Ecto neural progenitor cell (in vitro differentiated cells): Measurements from ENCODE around the gene SRSF7.
"Not testable (repeated sequence)": the region's sequence is repeated elsewhere in the genome, so short reads cannot be mapped to it uniquely, and the experiment has no call there.

ENCODE experiments used
- DNase-seq: peaks from one replicate; pipeline ENCODE4 v3.0.0-alpha.2; 2018; ENCODE audit warnings: low spot score

Gene SRSF7

DNA sequence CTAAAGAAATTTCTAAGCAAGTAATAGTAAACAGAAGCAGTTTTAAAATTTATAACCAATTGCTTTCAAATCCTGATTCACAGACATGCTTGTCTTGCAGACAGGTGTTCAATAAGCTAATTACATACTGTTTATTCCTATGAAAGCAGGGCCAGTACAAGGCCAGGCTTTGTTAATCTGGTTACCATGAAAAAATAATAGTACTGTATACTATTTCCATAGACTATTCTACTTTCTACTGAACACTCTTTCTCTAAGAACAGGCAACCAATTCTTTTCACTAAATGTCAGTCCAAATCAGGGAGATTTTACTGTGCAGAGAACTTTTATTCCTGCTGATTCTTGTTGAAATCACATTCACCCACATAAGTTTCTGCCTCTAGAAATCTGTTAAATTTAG, 2.9 kb upstream of the SRSF7 start:
- DNase-seq: no peak

DNA sequence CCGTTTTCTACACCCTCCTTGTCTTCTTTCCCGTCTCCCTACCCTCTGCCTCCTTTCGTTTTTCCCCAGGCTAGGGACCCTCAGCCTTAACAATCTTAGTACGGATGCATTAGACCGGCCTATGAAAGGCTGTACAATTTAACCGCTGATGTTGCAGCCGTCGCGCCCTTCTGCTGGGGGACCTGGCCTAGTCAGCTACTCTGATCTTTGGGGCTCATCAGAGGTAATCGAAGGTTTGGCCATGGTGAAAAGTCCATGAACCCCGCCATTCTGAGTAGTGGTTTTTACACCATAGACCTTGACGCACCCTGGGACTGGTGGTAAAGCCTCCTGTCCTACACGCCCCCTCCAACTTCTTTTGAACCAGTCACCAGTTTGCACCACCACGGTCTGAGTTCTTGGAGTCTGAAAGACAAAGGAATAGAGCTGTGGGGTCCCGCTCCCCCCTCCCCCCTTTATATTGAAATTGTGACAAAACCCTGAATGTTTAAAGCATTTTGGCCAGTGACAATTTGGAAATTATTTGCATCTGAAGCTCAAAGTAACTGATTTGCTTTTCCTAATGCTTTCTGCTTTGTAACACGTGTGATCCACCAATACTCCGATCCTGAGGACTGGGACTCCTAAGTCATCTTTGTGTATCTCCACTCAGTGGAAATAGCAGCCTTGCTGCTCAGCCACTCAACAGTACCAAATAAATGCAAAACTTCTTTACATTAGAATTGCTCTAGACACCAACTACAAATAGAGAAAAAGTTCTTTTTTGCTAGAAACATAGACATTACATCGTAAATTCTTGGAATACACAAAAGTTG, 642 bp upstream of the SRSF7 start:
- no peak for DNase-seq

DNA sequence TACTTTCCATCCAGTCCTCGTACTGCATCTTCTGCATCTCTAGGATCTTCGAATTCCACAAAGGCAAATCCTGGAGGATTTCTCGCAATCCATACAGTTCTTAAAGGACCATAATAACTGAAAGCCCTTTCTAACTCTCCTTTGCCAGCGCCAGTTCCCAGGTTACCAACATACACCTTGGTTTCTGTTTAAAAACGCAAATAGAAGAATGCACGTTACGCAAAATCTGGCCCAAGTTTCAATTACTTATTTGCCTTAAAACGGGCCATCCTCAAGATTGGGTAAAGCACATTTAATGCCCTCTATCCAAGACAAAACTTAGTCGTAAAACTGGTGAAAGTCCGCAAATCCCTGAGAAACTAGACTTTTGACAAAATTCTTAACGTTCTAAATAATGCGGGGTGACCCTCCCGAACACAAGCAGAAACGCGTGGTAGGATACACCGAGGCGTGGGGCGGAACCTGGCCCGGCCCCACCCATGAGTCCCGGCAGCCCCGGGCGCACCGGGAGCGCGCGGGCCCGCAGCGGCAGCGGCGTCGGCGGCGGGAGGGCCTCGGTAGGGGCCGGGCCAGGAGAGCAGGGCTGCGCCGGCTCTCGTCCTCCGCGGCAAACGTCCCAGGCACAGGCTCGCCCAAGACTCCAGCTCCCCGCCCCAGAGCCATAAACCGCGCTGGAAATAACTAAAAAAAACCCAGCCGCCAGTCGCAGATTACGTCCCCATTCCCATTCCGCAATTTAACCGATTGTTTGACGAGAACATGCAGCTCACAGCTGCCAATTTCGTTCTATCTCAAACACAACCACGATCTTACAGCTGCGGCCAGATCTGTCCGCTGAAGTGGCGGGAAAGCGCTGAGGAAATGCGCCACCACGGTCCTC, 910 bp downstream of the SRSF7 start:
- DNase-seq: no peak

DNA sequence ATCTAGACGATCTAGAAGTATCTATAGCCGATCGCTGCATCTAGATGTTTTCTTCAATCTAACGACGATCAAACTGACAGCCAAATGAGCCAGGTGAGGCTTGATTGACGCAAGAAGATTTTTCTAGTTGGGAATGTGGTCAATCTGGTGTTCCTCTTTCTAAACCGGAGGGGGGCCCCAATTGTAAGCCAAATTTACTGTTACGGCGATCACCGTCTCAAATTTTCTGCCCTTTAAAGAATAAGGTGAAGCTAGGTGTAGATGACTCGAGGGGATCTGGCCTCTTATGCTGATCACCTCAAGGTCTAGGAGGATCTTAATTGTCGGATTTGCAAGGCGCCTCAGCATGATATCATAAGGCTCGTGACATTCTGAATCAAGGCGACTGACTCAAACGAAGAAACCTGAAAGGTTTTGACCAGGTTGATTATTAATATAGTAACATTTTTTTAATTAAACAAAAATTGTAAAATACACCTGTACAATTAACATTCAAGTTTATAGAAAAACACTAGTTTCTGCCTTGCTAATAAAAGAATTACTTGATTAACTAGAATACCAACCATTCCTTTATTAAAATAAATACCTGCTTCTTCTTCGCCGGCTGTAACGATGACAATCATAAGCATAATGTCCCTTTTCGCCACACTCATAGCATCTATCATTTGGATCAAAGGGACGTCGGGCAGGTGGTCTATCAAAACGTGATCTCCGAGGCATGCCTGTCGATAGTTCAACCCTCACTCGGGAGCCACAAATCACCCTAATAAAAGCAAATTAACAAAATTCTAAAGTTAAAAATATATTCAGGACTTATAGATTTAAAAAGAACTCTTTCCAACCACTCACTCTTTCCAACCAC, 2.0 kb downstream of the SRSF7 start:
- DNase-seq: no peak

DNA sequence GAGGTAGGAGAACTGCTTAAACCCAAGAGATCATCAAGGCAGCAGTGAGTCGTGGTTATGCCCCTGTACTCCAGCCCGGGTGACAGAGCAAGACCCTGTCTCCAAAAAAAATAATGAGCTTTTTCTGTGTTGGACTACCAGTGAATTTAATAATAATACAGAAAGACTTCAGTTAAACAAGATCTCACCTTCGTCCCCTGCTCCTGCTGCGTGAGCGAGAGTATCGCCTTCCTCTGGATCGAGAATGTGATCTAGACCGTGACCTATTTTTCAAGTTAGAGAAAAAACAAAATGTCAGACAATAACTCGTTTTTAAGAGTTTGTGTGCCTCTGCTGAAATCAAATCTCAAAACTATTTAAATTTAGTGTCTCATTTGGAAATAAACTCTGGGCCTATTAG, 2.8 kb downstream of the SRSF7 start:
- no peak for DNase-seq

DNA sequence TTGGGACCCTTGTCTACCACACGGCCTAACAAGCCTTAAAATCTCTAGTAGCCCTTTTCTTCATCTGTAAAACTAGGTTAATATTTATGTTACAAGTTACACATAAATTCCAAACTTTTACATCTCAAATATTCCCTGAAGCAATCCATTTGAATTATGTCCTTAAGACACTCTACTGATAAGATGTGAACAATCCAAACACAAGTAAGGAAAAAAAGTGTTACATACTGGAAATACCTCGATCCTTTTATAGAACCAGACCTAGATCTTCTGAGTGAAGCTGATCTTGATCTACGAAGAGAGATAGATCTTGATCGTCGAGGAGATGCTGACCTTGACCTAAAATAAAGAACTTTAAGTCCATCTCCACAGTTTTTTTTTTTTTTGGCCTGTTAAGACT, 3.3 kb downstream of the SRSF7 start:
- DNase-seq: no peak

DNA sequence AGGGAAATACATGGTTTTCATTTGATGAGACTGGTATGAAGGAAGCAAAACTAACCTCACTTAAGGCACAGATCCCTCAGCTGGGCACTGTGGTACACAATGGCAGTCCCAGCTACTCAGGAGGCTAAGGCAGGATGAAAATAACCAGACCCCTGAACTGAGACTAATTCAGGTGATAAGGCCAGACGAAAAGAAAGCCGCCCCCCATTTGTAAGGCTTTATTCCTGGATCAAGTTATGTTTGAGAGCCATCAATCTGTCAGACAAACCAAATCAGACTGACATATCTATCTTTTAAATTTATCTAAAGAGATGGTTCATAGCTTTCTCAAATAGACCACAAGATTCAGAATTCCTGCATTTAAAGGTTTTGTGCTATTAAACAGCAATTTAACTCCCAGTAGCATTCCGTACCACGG, 4.1 kb downstream of the SRSF7 start:
- DNase-seq: no peak

DNA sequence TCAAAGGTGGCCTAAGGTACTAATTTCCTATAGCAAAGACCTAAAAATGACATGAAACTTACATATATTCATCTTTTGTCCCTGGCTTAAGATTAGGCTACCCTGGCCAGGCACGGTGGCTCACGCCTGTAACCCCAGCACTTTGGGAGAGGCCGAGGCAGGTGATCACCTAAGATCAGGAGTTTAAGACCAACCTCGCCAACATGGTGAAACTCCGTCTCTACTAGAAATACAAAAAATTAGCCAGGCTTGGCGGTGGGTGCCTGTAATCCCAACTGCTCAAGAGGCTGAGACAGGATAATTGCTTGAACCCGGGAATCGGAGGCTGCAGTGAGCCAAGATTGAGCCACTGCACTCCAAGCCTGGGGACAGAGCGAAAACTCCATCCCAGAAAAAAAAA, 5.9 kb downstream of the SRSF7 start:
- no peak for DNase-seq

DNA sequence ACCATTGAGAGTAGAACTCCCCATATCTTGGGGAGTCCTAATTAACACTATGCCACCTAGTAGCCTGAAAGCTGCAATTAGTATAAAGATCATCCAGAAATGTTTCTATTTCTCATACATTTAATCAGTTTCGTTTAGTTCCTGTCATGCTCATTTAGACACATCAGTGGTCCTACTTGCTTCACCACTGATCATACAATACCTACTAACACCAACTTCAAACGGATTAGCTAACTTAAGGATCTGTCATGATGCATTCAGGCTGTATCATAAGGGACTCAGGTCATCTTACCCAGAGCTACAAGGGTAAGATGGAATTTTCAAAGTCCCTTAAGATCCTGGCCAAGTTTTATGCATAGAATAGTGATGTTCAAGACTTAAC, 6.8 kb downstream of the SRSF7 start:
- DNase-seq: no peak

DNA sequence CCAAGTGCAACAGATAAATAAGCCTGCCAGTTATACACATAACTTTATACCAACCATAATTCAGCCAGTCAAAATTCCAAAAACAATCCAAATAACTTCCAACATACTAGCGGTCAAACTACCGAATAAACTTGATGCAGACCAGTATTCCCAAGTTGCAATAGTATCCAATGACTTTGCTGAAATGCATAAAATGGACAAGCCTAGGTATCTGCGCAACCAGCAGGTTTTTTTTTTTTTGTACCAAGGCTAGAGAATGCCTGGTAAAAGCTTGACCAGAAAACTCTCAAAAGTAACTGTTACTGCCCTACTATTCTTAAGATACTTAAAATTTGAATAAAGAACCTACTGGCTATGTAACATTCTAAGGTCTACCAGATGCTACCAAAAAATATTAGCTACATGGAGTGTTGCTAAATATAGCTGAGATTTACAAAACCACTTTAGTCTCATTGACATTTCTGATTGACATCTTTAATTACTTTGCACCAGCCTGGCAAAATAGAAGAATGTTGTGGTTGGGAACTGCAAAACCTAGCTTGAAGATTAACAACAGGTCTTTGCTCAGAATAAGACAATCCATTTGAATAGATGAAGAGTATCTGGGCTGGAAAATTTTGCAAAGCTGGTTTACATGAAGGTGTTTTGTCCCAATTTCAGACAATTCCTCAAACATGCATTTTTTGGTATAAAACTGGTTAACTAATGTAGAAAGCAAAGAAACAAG, 7.3 kb downstream of the SRSF7 start:
- no peak for DNase-seq

DNA sequence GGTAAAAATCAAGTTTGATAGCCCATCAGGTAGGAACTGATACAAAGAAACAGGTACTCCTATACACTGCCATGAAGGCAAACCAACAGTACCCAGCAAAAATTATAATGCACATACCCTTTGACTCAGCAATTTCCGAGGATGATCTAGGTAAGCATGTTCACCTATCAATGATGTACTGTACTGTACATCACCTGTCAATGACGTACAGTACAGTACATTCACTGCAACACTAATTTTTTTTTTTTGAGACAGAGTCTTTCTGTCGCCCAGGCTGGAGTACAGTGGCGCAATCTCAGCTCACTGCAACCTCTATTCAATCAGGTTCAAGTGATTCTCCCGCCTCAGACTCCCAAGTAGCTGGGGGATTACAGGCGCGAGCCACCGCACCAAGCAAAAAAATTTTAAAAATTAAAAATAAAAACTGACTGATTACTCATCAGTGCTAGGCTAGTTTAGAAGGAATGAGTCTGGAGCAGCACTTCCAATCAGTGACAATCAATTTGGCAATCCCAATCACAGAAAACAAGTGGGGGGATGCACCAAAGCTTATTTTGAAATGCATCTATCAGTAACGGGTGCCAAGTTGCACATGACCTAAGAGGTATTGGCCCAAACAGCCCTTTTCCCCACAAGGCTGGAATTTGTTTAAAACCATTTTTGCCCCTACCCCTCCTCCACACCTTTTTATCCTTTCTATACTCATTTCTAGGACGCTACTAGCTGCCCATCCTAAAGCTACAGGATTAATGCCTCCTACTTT, 8.2 kb downstream of the SRSF7 start:
- DNase-seq: no peak

DNA sequence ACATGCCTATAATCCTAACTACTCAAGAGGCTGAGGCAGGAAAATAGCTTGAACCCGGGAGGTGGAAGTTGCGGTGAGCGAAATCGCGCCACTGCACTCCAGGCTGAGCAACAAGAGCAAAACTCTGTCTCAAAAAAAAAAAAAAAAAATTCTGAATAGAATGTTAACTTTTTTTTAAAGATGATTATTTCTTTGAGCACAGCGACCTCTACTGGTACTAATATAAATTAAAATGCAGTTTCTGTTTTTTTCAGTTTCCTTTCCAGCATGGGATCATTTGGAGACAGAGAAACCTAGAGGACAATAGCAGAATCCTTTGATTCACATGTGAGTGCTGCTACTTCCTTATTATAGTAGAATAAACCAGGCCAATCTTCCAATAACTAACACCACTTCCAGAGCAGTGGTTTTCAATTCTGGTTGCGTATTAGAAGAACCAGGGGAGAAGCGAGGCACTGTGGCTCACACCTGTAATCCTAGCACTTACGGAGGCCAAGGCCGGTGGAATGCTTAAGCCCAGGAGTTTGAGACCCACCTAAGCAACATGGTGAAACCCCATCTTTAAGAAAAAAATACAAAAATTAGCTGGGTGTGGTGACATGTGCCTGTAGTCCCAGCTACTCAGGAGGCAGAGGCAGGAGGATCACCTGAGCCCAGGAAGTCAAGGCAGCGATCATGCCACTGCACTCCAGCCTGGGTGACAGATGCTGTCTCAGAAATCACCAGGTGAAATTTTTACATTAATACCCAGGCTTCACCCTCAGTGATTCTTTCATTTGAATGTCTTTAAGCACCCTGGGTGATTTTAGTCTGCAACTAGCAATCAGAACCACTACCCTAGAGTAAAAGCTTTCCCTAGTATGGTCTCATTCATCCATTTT, 10.1 kb downstream of the SRSF7 start:
- no peak for DNase-seq

DNA sequence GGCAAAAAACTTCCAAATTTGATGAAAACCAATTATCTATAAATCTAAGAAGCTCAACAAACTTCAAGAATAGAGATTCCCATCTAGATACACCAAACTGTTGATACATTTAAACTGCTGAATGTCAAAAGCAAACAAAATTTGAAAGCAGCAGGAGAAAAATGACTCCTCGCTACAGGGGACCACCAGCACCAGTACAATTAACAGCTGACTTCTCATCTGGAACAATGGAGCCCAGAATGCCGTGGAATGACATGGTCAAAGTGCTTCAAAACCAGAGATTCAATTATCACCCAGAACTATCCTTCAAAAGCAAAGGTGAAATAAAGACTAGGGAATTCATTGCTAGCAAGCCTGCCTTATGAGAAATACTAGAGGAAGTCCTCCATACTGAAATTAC, 11.6 kb downstream of the SRSF7 start:
- DNase-seq: no peak

DNA sequence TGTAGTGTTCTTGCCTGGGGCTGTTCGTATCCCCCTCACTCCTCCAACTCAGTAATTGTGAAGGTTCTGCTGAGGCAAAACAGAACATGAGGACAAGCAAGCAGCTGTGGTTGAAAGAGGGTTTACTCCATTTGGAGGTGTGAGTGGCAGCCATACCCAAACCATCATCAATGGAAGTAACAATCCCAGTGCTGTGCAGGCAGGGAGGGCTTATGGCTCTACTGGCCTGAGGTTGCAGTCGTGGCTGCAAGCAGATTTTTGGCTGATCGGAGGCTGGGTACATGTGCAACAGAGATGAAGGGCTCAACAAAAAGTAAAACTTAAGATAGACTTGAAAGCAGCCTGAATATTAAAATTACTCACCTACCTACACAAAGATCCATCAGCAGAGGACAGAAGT, 13.2 kb downstream of the SRSF7 start:
- no peak for DNase-seq

DNA sequence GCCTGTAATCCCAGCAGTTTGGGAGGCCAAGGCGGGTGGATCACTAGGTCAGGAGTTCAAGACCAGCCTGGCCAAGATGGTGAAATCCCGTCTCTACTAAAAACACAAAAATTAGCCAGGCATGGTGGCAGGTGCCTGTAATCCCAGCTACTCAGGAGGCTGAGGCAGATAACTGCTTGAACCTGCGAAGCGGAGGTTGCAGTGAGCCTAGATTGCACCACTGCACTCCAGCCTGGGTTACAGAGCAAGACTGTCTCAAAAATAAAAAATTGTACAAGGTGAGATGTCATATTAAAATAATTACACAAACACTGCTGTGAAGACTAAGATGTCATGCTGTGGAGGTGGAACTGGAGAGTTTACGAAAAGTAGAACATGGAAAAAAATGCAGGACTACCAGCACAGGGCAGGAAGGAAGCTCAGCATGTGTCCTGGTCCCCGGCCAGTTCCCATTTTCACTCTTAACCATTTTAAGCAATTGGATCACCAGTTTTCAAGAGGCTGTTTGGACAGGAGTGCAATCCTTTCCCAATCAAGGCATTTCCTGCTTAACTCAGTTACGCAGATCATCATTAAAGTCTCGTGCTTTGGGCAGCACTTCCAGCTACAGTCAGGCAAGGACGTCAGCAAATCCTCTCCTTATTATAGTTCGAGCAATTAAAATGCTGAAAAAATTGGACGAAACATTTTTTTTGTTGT, 14.0 kb downstream of the SRSF7 start:
- not testable (repeated sequence) for DNase-seq

DNA sequence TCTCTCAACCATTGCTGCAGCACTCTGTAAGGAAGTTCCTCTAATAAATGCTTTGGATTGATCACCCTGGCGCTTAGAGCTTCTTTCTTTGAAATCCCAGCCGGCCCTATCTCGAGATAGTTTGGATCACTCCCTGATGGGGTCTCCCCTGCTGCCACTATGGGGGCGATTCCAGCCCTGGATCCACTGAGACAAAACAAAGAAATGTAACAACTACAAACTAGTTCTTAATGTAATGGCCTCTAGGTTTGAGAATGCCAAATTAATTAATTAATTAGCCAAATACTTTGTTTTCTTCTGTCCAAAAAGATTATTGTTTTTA, 15.2 kb downstream of the SRSF7 start:
- DNase-seq: no peak

DNA sequence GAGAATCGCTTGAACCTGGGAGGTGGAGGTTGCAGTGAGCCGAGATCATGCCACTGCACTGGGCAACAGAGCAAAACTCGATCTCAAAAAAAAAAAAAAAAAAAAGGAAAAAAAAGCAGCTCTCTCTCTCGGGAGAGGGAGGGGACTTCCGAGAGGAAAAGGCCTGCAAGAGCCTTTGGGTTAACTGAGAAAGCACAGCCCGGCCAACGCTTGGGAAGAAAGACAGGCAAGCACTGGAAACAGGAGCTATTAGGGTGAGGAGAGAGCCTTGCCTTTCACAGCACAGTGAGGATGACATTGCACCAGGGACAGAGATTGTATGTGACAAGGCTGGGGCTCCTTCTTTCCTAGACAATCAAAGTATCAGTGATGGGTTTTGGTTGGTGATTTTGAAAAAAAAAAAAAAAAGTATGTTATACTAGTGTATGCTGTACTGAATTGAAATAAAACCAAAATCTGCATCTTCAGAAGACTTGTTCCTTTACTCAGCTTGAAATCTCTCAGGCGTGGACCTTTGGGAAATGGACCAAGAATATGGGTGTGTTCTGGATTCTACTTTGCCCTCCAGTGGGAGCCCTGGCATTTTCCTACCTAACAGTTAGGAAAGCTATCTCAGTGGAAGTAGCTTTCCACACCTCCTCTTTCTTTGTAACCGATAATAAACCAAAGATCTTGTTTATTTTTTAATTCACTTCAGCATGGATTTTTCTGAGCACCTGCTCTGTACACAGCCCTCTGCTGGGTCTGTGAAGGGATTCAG, 16.7 kb downstream of the SRSF7 start:
- DNase-seq: no peak

DNA sequence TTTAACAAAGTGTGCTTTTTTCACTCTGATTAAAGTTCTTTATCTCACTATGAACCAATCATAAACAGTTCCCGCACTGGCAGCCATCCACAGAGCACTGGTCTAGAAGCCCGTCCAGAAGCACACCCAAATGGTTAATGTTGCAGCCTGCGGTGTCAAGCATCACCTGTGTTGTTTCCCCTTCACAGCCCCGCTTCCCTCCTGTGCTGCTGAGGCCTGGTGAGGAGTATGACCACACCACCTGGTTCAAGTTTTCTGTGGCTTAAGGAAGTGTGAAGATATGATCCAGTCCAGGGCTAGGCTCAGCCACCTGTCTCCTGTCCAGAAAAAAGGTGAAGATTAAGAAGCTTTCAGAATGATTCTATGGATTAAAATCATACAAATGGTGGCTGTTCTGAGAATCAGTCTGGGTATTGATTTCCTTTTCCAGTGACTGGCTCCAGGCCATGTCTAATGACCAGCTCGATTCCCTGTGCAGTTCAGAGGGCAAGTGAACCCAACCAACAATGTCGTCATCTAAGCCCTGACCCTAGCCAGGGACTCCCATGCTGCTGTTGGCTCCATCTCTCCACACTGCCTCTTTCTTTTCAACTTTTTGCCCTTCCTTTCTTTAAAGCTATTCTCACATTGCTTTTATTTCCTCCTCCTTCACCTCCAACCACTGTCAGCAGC, 17.7 kb downstream of the SRSF7 start:
- no peak for DNase-seq
